HG02973 (cell line): ENCODE measurements around the gene SENP2.

ENCODE experiments used
- ATAC-seq: cut with Tn5 transposase; IDR thresholded peaks from one replicate; pipeline ENCODE4 v1.9.1; 2021; ENCODE audit warnings: moderate library complexity; ENCODE audit not compliant: unreplicated experiment

The SENP2 gene

GRCh38 chr3:185678027-185678426 is 91.9 kb downstream of the SENP2 start:
- ATAC-seq: no peak

- ATAC-seq: no peak
These were observed 94.1 kb downstream of the SENP2 start for GRCh38 chr3:185680231-185680630.
